Mesendoderm (in vitro differentiated cells): Measurements from ENCODE around the gene PTH1R.

ENCODE experiments used
- DNase-seq: peaks from one replicate; pipeline ENCODE4 v3.0.0; 2013
- H2AK5ac ChIP-seq: 2 replicates; pipeline ENCODE4 v1.6.1; 2013; ENCODE audit warnings: low read length, inconsistent platforms
- H2BK120ac ChIP-seq: 2 replicates; pipeline ENCODE4 v1.6.1; 2013; ENCODE audit warnings: low read depth, mild to moderate bottlenecking, low read length, moderate library complexity, mixed read lengths
- H2BK15ac ChIP-seq: replicated peaks from 2 replicates; pipeline ENCODE4 v1.6.1; 2013; ENCODE audit warnings: low read depth, mild to moderate bottlenecking, moderate library complexity
- H2BK5ac ChIP-seq: 2 replicates; pipeline ENCODE4 v1.6.1; 2013; ENCODE audit warnings: low read length, inconsistent platforms
- H3K18ac ChIP-seq: 2 replicates; pipeline ENCODE4 v1.6.1; 2013; ENCODE audit warnings: mild to moderate bottlenecking, low read length, mixed read lengths
- H3K23ac ChIP-seq: one replicate; pipeline ENCODE4 v1.6.1; 2013; ENCODE audit warnings: low read length
- H3K27ac ChIP-seq: 2 replicates; pipeline ENCODE4 v1.5.1; 2013; ENCODE audit warnings: low read depth, mild to moderate bottlenecking, inconsistent platforms, low read length, moderate library complexity
- H3K27me3 ChIP-seq: 2 replicates; pipeline ENCODE4 v1.6.1; 2013; ENCODE audit warnings: low read length, control low read depth, mild to moderate bottlenecking, inconsistent platforms; ENCODE audit not compliant: insufficient read depth, poor library complexity
- H3K36me3 ChIP-seq: 2 replicates; pipeline ENCODE4 v1.6.1; 2013; ENCODE audit warnings: low read length, inconsistent platforms; ENCODE audit not compliant: control insufficient read depth, insufficient read depth
- H3K4ac ChIP-seq: one replicate; pipeline ENCODE4 v1.6.1; 2013; ENCODE audit warnings: low read depth, mild to moderate bottlenecking, low read length, moderate library complexity
- H3K4me1 ChIP-seq: 2 replicates; pipeline ENCODE4 v1.6.1; 2013; ENCODE audit warnings: low read depth, low read length, inconsistent platforms; ENCODE audit not compliant: control insufficient read depth
- H3K4me2 ChIP-seq: 2 replicates; pipeline ENCODE4 v1.6.1; 2013; ENCODE audit warnings: low read length
- H3K4me3 ChIP-seq: 2 replicates; pipeline ENCODE4 v1.5.1; 2013; ENCODE audit warnings: mild to moderate bottlenecking, low read length
- H3K56ac ChIP-seq: one replicate; pipeline ENCODE4 v1.6.1; 2013; ENCODE audit warnings: low read length
- H3K79me1 ChIP-seq: 2 replicates; pipeline ENCODE4 v1.6.1; 2013; ENCODE audit warnings: low read length, inconsistent platforms
- H3K79me2 ChIP-seq: 2 replicates; pipeline ENCODE4 v1.6.1; 2013; ENCODE audit warnings: mild to moderate bottlenecking, low read length; ENCODE audit not compliant: control insufficient read depth, insufficient read depth
- H3K9ac ChIP-seq: 2 replicates; pipeline ENCODE4 v1.6.1; 2013; ENCODE audit warnings: low read length, inconsistent platforms
- H4K5ac ChIP-seq: one replicate; pipeline ENCODE4 v1.6.1; 2013; ENCODE audit warnings: low read length
- H4K8ac ChIP-seq: one replicate; pipeline ENCODE4 v1.6.1; 2013; ENCODE audit warnings: low read depth, mild to moderate bottlenecking, control low read depth, low read length, moderate library complexity
- WGBS: extraction: QIAGEN DNeasy Blood & Tissue Kit; methylation state at CpG from one replicate; pipeline ENCODE4 v1.1.7; 2013; ENCODE audit warnings: low lambda C conversion rate, missing lambda C conversion rate; ENCODE audit not compliant: insufficient coverage; ENCODE audit errors: extremely low coverage; 5-methylcytosine and 5-hydroxymethylcytosine counted together

The PTH1R gene

GRCh38 chr3:46905661-46906451 lies 28.3 kb downstream of the PTH1R start:
- H2BK120ac ChIP-seq, result no peak overlapping the region
- WGBS, result no CpG with 5 or more reads among the region's 11 CpGs
- no peaks in the 10 kb centered on the region for H3K4me1 ChIP-seq
- no peaks in the 10 kb centered on the region for H3K27me3 ChIP-seq
- no peak overlapping the region for H3K23ac ChIP-seq
- no peaks in the 10 kb centered on the region for H3K79me2 ChIP-seq
- H3K4me2 ChIP-seq, result no peak overlapping the region
- H3K56ac ChIP-seq, result peak overlapping the region; percentile 7
- H3K79me1 ChIP-seq, result no peaks in the 10 kb centered on the region
- H2BK15ac ChIP-seq, result no peak overlapping the region
- H3K36me3 ChIP-seq, result no peaks in the 10 kb centered on the region
- no peak overlapping the region for H4K5ac ChIP-seq
- no peak overlapping the region for H3K27ac ChIP-seq
- H2BK5ac ChIP-seq, result no peak overlapping the region
- no peak overlapping the region for H3K4ac ChIP-seq
- no peak overlapping the region for H2AK5ac ChIP-seq
- no peak overlapping the region for H3K18ac ChIP-seq
- no peak for DNase-seq
- H3K4me3 ChIP-seq, result no peak overlapping the region
- H3K9ac ChIP-seq, result no peak overlapping the region
- no peak overlapping the region for H4K8ac ChIP-seq

DNA sequence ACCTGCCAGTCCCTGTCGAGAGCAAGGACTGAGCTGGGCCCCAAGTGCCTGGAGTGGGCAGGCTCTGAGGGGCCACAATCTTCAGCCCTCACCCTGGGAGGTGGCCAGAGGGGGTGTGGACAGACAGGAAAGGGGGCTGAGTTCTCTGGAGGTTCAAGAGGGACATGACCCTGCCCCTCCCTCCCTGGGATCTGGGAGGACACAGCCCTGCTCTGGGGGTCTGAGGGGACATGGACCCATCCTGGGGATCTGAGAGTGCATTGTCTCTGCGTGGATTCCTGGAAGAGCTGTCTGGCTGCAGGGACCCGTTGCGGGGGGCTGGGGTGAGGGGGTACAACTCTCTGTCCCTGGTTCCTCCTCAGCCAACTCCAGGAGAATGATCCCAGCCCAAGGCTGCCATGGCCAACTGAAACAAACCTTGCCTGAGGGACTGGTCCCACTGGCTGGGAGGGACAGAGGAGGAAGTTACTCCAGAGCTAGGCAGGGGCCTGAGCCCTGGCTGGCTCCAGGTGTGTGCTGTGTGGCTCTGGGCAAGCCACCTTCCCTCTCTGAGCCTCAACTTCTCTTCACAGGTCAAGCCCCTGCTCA lies 29.0 kb downstream of the PTH1R start:
- Histone ChIP-seq H3K4me2 (no peak overlapping the region), H3K36me3 (no peaks in the 10 kb centered on the region), H3K79me1 (no peaks in the 10 kb centered on the region), H4K8ac (no peak overlapping the region), H3K27ac (no peak overlapping the region), H3K23ac (no peak overlapping the region), H3K18ac (no peak overlapping the region), H2AK5ac (no peak overlapping the region), H3K56ac (no peak overlapping the region), H3K4me3 (no peak overlapping the region), H3K27me3 (no peaks in the 10 kb centered on the region), H3K79me2 (no peaks in the 10 kb centered on the region), H3K4me1 (no peaks in the 10 kb centered on the region), H3K4ac (no peak overlapping the region), H3K9ac (no peak overlapping the region), H2BK15ac (no peak overlapping the region), H4K5ac (no peak overlapping the region), H2BK5ac (no peak overlapping the region), H2BK120ac (no peak overlapping the region)
- no CpG with 5 or more reads among the region's 4 CpGs for WGBS
- no peak for DNase-seq

- no peak overlapping the region for H3K9ac ChIP-seq
- no peak overlapping the region for H2BK5ac ChIP-seq
- no peak overlapping the region for H3K27ac ChIP-seq
- H3K79me1 ChIP-seq, result no peaks in the 10 kb centered on the region
- WGBS, result no CpG with 5 or more reads among the region's 12 CpGs
- no peak overlapping the region for H2BK15ac ChIP-seq
- H3K23ac ChIP-seq, result no peak overlapping the region
- DNase-seq, result no peak
- no peak overlapping the region for H3K4ac ChIP-seq
- H2BK120ac ChIP-seq, result no peak overlapping the region
- H3K4me2 ChIP-seq, result no peak overlapping the region
- H2AK5ac ChIP-seq, result no peak overlapping the region
- no peaks in the 10 kb centered on the region for H3K36me3 ChIP-seq
- H3K56ac ChIP-seq, result no peak overlapping the region
- H4K8ac ChIP-seq, result no peak overlapping the region
- no peaks in the 10 kb centered on the region for H3K79me2 ChIP-seq
- no peaks in the 10 kb centered on the region for H3K27me3 ChIP-seq
- H3K4me3 ChIP-seq, result no peak overlapping the region
- no peak overlapping the region for H4K5ac ChIP-seq
- no peak overlapping the region for H3K18ac ChIP-seq
- H3K4me1 ChIP-seq, result no peaks in the 10 kb centered on the region
These were observed 29.8 kb downstream of the PTH1R start for GRCh38 chr3:46907271-46907670.

GRCh38 chr3:46907960-46908293 lies 30.4 kb downstream of the PTH1R start:
- H2BK15ac ChIP-seq, result no peak overlapping the region
- H3K4me1 ChIP-seq, result no peaks in the 10 kb centered on the region
- H3K79me1 ChIP-seq, result no peaks in the 10 kb centered on the region
- no peak overlapping the region for H4K8ac ChIP-seq
- no peak overlapping the region for H2AK5ac ChIP-seq
- H2BK5ac ChIP-seq, result no peak overlapping the region
- no peak overlapping the region for H3K23ac ChIP-seq
- no CpG with 5 or more reads among the region's 1 CpG for WGBS
- no peak overlapping the region for H2BK120ac ChIP-seq
- H3K56ac ChIP-seq, result no peak overlapping the region
- no peak overlapping the region for H3K27ac ChIP-seq
- DNase-seq, result no peak
- no peak overlapping the region for H3K4ac ChIP-seq
- no peaks in the 10 kb centered on the region for H3K79me2 ChIP-seq
- H3K4me3 ChIP-seq, result no peak overlapping the region
- H3K27me3 ChIP-seq, result no peaks in the 10 kb centered on the region
- H3K36me3 ChIP-seq, result no peaks in the 10 kb centered on the region
- no peak overlapping the region for H3K4me2 ChIP-seq
- H3K18ac ChIP-seq, result no peak overlapping the region
- no peak overlapping the region for H3K9ac ChIP-seq
- H4K5ac ChIP-seq, result no peak overlapping the region

DNA sequence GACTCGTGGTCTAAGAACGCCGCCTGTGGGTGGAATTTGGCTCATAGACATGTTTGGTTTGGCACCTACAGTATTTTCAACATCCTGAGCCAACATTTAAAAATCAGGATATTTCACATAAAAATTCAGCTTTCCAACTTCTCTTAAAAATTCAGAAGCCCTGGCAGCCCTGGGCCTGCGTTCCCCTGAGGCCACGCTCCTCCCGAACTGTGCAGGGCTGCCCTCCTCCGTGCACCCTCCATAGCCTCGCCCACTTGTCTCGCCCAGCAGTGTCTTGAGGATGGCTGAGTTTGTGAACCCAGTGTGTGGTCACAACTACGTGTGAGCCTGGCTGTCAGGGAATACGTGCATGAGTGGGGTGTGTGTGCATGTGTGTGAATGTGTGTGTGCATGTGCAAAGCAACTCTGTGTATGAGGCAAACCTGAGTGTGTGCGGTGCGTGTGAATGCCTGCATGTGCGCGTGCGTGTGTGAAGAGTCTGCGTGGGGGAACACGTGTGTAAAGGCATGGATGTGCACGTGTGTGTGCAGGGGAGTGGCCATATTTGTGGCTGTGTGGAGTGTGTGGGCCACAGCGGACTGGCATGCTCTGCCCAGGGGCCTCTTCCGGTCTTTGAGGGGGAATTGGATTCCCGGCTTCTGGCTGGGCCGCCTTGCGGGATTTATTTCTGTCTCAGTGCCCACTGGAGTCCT lies 30.9 kb downstream of the PTH1R start:
- DNase-seq, result no peak
- Histone ChIP-seq H3K18ac (no peak overlapping the region), H3K4me1 (no peaks in the 10 kb centered on the region), H2AK5ac (no peak overlapping the region), H3K79me2 (no peaks in the 10 kb centered on the region), H3K36me3 (no peaks in the 10 kb centered on the region), H3K9ac (no peak overlapping the region), H3K4me3 (no peak overlapping the region), H3K79me1 (no peaks in the 10 kb centered on the region), H3K56ac (no peak overlapping the region), H3K4me2 (no peak overlapping the region), H2BK120ac (no peak overlapping the region), H4K5ac (no peak overlapping the region), H3K4ac (no peak overlapping the region), H3K23ac (no peak overlapping the region), H4K8ac (no peak overlapping the region), H2BK15ac (no peak overlapping the region), H2BK5ac (no peak overlapping the region), H3K27me3 (no peaks in the 10 kb centered on the region), H3K27ac (no peak overlapping the region)
- no CpG with 5 or more reads among the region's 24 CpGs for WGBS
